Globus pallidus (tissue), 1 donor: Measurements from ENCODE around the gene GRIK4.
"Not testable (repeated sequence)": the region's sequence is repeated elsewhere in the genome, so short reads cannot be mapped to it uniquely, and the experiment has no call there.

Experiments
- DNase-seq: peaks from one replicate; pipeline ENCODE4 v3.0.0-alpha.2; 2015; ENCODE audit warnings: low spot score

Gene GRIK4

DNA sequence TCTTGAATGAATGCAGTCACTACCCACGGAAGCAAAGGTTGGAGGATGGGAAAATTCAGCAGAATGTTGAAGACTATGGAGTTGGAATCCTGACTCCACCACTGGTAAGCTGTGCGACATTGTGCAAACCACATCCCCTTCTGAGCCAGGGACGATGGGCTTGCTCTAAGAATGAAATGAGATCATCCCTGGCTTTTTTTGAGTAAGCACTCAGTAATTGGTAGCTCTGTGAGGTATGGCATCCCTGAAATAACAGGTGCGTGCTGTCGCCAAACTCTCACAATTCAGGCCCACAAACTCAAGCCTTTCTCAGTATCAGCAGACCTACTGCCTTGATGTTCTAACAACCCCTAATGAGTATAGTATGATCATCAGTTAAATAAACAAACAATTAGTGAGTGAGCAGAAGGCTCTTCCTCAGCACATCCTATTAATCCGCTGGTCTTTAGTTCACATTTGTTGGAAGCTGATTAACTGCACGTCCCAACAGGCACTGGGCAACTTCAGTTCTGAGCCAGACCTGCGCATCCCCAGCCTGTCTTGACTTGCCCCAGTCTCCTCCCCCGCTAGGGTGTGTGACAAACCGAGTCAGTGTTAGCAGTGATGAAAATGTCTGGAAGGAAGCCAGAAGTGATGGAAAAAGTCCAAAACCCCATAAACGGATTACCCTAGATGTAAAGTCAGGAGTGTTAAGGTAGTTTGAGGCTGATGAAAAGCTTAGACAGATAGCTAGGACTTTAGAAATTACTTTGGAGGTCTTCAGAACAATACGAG is 235.5 kb downstream of the GRIK4 start:
- DNase-seq, result no peak

DNA sequence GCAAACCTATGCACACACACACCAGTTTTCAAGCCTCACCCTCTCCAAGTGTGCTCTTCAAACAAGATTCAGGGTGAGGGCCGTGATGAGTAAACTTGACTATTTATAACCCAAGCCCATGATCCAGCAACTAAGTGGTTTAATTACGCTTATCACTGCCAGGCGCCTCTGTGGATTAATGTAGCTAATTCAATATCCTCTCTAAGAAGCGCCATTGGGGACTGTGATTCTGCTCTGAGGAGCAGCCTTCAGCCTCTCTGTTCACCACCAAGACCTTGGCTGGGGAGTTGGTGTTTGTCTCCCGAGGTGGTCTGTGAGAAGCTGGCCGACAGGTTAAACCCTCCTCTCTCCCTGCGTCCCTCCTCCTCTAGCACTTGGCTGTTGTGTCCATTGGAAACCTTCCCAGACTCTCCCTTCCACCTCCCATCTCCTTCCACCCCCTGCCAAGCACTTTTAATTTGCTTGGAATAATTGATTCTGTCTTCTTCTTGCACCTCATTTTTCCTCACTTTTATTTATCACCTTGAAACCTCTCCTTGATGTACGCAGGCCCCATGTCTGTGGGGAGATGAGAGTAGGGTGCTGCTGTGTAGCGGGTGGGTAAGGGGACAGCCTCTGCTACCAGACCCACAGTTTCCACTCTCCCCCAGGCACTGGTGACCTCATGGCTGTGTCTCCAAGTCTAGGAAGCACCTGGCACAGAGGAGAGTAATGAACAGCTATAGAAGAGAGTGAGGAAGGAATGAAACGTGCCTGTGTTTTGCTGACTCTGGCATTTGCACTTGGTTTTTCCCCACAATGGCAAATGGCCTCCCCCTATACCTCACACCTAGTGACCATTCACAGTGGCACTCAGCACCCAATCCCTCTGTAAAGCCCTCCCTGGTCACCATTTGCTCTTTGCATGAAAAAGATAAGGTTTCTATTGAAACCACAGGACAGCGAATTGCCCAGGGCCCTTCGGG is 236.6 kb downstream of the GRIK4 start:
- DNase-seq, result no peak

DNA sequence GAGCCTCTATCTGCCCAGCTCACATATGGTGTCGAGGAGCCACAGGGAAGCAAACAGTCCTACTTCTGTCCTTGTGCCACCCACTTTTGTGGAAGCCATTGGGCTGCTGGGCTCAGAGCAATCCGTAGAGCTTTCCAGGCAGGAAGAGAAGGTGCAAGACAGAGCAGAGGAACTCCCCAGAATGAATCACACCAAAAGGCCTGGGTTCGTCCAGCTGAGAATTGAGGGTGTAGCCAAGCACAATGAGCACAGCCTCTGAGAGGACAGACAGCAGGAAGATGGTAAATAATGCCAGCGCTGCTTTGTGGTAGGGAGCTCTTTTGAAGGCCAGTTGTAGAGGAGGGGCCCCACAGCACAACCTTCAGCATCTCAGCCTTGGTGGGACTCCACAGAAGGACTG is 237.8 kb downstream of the GRIK4 start:
- no peak for DNase-seq

DNA sequence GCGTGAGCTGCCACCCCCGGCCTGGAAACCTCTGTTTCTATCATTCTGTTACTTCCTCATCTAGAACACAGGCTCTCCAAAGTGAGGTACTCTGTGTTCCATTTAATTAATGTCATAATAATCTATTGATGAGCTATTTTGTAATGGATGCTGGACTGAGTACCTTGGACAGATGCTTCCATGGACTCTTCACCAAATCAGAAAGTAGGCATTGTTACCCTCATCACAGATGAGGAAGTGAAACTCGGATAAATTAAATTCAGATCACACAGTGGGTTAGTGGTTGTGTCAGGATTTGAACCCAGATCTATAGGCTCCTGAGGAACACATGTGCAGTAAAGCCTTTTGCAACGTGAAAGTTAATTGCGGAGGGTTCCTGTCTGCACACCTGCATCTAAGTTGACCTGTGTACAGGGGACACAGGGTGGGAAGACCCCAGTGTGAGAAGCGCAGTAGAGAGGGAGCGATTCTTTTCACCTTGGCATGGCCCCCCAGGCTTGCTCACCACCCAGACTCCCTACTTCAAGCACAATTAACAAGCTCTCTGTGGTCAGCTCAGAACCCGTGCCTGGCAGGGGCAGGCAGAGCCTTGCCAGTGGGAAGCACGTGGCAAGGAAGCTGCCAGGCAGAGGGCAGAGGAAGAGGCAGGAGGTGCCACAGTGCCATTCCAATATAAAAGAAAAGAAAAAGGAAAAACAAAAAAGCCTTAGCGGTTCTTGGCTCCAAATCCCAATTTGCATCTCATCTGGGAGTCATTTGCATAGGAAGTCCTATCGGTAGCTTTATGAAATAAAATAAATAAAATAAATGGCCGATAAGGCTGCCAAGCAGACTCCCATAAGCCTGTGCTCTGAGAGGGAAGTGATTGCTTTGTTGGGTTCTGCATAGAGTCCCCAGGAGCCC is 239.3 kb downstream of the GRIK4 start:
- DNase-seq, result peak; percentile 54

DNA sequence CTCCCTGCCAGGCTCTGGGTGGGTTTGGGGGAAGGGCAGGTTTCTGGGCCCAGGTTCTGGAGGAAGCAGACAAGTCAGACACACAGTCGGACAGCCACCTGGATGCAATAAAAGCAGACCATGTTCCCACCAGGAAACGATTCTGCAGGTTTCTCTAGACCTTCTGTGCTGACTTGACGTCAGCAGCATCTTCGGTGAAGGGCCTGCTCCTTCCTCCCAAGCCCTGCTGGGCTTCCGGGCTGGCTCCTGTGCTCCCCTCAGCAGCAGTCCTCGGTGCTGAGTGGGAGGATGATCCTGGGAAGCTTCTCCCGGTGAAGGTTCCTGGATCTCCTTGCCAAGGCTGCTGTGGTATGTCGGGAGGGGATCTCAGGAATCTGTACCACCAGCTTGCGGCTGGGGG is 240.0 kb downstream of the GRIK4 start:
- DNase-seq, result no peak

DNA sequence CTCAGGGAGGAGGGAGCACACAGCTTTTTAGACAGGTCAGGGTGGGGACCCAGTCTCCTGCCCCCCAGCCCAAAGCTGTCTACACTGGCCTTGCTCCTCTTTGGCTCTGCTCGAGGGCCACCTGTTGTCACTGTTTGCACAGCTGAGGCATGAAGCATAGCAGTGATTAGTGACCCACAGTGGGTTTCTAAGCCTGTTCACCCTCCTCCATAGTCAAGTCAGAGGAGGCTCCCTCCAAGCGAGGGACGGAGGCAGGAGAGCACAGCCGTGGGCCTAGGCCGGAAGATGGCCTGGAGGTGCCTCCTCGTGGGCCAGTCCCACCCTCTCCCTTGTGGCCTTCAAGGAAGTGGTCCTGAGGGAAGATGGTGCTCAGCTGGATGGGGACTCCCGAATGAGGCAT is 241.1 kb downstream of the GRIK4 start:
- no peak for DNase-seq

DNA sequence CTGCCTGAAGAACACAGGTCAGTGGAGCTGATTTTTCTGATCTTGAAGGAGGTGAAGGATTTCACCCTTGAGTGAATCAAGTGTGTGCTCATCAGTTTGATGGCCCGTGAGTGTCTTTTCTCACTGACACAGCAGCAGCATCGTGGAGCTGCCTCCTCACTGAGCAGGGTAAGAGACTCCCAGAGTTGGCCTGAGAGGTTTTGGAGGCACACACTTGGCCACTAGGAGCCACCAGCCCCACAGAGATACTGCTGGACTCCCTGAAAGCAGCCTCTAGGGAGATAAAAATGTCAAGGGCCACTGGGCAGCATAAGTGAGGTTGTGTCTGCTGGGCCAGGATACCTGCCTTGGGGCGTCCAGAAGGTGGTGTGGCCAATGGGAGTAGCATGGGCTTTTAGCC is 245.4 kb downstream of the GRIK4 start:
- no peak for DNase-seq

DNA sequence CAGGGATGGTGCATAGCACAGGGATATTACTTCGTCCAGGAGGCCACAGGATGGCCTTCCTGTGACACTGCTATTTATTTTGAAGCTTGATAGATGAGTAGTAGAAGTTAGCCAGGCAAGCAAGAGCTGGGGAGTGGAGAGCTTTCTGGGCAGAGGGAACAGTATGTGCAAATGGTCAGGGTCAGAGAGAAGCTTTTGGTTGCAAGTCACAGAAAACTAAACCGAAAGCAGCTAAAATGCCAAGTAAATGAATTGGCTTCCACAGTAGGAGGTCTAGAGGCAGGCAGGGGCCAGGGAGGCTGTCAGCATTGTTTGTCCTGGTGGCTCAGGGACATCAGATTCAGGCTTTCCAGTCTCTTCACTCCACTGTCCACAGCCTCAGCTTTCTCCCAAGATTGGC is 247.5 kb downstream of the GRIK4 start:
- DNase-seq, result no peak

DNA sequence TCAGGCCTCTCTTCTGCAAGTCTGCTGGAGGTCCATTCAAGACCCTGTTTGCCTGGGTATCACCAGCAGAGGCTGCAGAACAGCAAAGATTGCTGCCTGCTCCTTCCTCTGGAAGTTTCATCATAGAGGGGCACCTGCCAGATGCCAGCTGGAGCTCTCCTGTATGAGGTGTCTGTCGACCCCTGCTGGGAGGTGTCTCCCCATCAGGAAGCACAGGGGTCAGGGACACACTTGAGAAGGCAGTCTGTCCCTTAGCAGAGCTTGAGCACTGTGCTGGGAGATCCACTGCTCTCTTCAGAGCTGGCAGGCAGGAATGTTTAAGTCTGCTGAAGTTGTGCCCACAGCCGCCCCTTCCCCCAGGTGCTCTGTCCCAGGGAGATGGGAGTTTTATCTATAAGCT is 254.2 kb downstream of the GRIK4 start:
- not testable (repeated sequence) for DNase-seq

DNA sequence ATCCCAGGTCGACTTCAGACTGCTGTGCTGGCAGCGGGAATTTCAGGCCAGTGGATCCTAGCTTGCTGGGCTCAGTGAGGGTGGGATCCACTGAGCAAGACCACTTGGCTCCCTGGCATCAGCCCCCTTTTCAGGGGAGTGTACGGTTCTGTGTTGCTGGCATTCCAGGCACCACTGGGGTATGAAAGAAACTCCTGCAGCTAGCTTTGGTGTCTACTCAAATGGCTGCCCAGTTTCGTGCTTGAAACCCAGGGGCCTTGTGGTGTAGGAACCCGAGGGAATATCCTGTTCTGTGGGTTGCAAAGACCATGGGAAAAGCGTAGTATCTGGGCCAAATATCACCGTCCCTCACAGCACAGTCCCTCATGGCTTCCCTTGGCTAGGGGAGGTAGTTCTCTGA is 254.8 kb downstream of the GRIK4 start:
- no peak for DNase-seq

DNA sequence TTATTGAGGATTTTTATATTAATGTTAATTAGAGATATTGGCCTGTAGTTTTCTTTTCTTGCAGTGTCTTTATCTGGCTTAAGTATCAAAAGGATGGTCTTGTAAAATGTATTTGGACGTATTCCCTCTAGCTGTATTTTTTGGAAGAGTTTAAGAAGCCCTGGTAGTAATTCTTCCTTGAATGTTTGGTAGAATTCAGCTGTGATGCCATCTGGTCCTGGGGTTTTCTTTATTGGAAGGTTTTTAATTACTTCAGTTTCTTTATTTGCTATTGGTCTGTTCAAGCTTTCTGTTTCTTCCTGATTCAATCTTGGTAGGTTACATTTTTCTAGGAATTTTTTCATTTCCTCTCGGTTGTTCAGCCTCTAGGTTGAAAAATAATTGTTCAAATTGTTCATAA is 257.4 kb downstream of the GRIK4 start:
- no peak for DNase-seq

DNA sequence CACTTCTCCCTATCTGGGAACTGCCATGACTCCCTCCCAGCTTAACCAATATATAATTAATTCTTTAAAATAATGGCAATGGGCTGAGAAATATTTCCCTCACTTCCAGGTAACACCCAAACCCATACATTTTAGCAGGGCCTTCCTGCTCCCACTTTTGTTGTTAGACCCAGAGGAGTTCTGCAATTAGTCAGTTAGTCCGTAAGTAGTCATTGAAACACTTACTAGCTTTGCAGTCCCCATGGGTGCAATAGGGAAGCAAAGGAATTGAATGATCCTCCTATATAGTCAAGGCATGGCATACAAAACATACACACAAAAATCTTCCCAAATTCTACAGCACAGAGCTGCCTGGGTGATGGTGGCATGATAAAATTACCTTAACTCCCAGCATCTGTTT is 258.4 kb downstream of the GRIK4 start:
- DNase-seq, result no peak

DNA sequence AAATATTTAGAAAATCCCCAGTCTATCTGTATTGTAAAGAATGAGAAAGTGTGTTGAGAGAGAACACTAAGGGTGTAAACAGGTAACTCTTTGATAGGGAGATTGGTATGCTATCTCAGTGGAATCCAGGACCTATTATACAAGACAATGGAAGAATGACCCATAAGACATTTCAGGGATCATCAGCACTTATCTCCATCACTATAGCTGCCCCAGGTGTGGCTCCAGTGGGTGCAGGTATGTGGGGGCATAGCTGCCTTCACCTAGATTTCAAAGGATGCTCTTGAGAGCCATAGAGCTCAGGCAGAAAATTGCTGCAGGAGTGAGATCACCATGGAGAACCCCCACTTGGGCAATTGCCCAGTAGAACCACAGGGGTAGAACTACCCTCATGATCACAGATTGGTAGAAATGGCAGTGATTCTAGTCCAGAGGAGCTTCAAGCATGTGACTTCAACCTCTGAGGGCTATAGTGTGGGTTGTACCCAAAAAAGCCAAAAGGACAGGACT is 260.1 kb downstream of the GRIK4 start:
- no peak for DNase-seq

DNA sequence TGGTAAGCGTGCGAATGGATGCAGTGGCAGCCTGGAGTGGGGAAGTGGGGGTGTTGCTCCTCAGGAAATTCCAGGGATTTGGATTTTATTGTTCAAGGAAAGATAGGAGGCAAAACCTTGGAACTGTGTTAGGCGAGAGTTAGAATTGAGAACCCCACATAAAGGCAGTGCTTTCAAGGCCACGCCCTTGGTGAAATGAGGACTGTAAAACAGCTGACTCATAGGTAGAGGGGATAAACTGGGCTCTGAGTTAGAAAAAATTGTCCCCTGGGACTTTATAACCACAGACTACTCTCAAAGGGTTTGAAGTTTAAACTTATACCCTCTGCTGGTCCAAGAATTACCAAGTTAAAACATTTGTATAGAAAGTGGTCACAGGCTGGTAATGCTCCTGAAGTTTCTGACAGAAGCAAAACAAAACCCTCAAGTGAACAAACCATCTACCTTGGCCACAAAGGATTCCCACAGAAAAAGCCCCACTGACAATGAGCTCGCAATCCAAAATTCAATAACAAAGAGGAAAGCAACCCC is 262.0 kb downstream of the GRIK4 start:
- DNase-seq, result no peak

DNA sequence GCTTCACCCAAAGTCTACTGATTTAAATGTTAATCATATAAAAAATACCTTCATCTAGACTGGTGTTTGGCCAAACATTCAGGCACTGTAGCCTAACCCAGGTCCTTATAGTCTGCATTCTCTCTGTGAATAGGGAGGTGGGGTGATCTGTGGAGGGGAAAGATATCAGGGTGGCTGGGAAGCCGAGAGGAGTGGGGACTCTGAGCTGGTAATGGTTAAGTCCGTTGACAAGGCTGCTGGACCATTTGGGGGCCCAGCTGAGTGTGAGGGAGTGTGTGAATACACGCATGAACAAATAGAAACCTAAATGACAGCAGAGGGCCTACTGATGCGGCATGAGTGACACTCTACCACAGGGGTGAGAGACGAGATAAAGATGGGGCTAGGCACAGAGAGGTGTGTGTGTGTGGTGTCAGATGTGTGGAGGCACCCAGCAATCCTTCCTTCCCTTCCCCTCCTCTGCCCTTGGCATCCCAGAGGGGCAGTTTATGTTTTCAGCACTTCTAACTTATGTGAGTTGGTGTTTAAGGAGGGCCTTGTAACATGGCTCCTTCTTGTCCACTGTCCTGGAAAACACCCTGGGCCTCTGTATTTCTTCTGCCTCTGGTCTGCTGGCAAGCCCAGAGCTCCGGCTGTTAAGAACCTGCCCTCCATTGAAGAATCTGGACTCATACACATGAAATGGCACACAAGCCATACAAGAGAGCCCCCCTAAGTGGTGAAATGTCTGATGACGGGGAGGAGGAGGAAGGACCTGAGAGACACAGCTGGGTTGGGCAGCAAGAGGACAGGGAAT is 263.2 kb downstream of the GRIK4 start:
- DNase-seq, result no peak

DNA sequence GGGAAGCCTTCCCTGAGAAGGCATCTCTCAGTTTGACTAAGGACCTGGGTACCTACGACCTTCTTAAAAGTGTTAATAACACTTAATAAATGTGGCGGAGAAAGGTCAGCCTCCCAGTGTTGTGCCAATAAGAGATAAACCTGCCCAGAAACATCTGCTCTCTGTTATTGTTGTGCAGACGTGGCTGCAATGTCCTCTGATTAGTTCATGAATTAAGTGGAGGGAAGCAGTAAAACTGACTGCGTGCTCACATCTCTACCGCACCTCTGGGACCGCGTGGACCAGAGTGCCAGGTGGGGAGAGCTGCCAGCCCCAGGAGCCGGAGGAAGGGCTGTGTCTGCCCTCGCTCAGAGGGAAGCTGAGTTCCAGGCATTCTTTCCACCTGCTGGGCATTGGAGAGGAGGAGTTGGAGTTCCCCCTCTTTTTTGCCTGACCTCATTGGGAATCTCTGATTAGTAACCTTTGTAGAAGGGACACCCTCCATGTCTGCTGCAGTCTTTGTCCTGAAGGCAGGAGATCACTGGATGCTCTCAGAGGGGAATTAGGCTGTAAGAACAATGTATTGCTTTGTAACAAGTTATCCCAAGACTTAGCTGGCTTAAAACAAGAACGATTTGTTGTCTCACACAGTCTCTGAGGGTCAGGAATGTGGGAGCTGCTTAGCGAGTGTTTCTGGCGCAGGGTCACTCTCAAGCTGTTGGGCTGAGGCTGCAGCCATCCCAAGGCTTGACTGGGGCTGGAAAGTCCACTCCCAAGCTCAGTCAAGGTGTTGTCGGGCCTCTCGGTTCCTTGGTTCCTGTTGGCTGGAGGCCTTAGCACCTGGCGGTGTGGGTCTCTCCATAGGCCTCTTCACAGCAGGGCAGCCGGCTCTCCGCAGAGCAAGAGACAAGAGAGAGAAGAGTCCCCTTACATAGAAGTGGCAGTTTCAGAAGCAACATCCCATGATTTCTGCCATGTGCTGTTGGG is 264.7 kb downstream of the GRIK4 start:
- no peak for DNase-seq

DNA sequence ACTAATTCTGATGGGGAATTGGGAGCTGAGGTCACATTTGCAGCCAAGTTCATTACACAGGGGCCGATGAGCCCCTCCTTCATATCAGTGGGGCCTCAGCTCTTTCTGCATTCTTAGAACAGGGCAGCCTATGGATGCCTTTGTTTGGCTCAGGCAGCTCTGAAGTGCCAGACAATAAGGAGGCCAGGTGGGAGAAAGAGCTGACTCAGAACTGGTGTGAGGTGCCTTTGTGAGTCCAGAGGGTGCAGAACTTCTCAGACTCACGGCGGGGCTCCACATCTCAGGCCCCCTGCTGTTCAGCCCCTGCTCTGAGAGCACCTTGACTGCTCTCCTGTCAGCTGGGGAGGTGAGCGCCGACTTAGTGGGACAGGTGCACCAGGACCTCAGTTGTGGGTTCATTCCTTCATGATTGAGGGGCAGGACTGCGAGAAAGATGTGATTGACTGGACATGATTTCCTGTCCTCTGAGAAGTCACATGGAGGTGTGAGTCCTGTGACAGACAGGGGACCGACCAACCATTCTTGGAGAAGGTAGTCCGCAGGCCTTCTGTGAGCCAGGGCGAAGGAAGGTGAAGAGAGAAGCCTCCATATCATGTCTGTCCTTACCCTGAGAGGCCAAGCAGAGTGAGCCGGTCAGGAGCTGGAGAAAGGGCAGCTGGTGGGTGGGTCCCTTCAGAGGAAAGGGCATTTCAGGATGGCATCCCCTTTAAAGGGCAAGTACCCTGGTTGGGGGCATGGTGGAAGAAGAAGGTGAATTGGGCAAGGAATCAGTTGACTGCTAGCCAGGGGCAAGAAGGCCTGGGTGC is 267.3 kb downstream of the GRIK4 start:
- no peak for DNase-seq

DNA sequence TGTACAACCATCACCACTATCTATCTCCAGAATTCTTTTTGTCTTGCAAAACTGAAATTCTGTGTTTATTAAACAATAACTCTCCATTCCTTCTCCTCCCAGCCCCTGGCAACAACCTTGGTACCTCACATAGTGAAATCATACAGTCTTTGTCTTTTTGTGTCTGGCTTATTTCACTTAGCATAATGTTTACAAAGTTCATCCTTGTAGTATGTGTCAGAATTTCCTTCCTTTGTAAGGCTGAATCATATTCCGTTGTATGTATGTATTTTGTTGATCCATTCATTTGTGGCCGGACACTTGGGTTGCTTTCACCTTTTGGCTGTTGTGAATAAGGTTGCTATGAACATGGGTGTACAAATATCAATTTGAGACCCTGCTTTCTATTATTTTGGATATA is 268.7 kb downstream of the GRIK4 start:
- no peak for DNase-seq
